GM23338 (cell line): ENCODE measurements around the gene KATNAL2. TPM values are rescaled to one million over a fixed set of nuclear protein-coding genes. Genes with fewer than 3 reads are reported as not detected.
"Not testable (repeated sequence)": the region's sequence is repeated elsewhere in the genome, so short reads cannot be mapped to it uniquely, and the experiment has no call there.

Experiments used
- ATAC-seq: fragments of 200-7000 bp; cut with Tn5 transposase; 3 replicates; pipeline ENCODE4 v1.9.1; 2020
- DNase-seq: peaks from one replicate; pipeline ENCODE4 v3.0.0-alpha.2; 2015; ENCODE audit warnings: low spot score
- H2AFZ ChIP-seq: fragments of 200-600 bp; sonication (generic); 2 replicates; pipeline ENCODE4 v1.8.0; 2016; ENCODE audit warnings: antibody characterized with exemption, mild to moderate bottlenecking, moderate library complexity
- H3F3A ChIP-seq: fragments of 200-600 bp; sonication (generic); replicated peaks from 2 replicates; pipeline ENCODE4 v1.8.0; 2017; ENCODE audit warnings: antibody characterized with exemption, mixed run types, low read depth
- H3K27ac ChIP-seq: fragments of 200-600 bp; sonication (generic); 2 replicates; pipeline ENCODE4 v1.6.1; 2016; ENCODE audit warnings: low read depth
- H3K27me3 ChIP-seq: fragments of 200-600 bp; sonication (generic); 2 replicates; pipeline ENCODE4 v1.8.0; 2016; ENCODE audit warnings: mild to moderate bottlenecking, mixed run types, moderate library complexity; ENCODE audit not compliant: insufficient read depth
- H3K36me3 ChIP-seq: fragments of 200-600 bp; sonication (generic); 2 replicates; pipeline ENCODE4 v1.8.0; 2016; ENCODE audit warnings: mild to moderate bottlenecking; ENCODE audit not compliant: insufficient read depth
- H3K4me1 ChIP-seq: fragments of 200-600 bp; sonication (generic); 2 replicates; pipeline ENCODE4 v1.8.0; 2016; ENCODE audit warnings: mild to moderate bottlenecking, moderate library complexity; ENCODE audit not compliant: insufficient read depth
- H3K4me2 ChIP-seq: fragments of 200-600 bp; sonication (generic); 2 replicates; pipeline ENCODE4 v1.7.1; 2017; ENCODE audit warnings: mixed run types
- H3K4me3 ChIP-seq: fragments of 200-600 bp; sonication (generic); 2 replicates; pipeline ENCODE4 v1.6.1; 2016; ENCODE audit warnings: mixed run types
- H3K79me2 ChIP-seq: fragments of 200-600 bp; sonication (generic); replicated peaks from 2 replicates; pipeline ENCODE4 v1.8.0; 2017; ENCODE audit warnings: mild to moderate bottlenecking; ENCODE audit not compliant: insufficient read depth
- H3K9me2 ChIP-seq: fragments of 200-600 bp; sonication (generic); 2 replicates; pipeline ENCODE4 v1.8.0; 2017; ENCODE audit not compliant: insufficient read depth
- H4K20me1 ChIP-seq: fragments of 200-600 bp; sonication (generic); replicated peaks from 2 replicates; pipeline ENCODE4 v1.8.0; 2017; ENCODE audit warnings: mild to moderate bottlenecking; ENCODE audit not compliant: insufficient read depth
- H3K27ac Mint-ChIP-seq: 2 replicates; pipeline ENCODE4 v1.8.0; 2020; ENCODE audit warnings: inconsistent platforms, mild to moderate bottlenecking, moderate library complexity, mixed read lengths
- H3K27me3 Mint-ChIP-seq: 3 replicates; pipeline ENCODE4 v1.8.0; 2022; ENCODE audit warnings: low read depth, mild to moderate bottlenecking, moderate library complexity, mixed read lengths, inconsistent platforms; ENCODE audit not compliant: insufficient read depth, poor library complexity
- H3K36me3 Mint-ChIP-seq: 3 replicates; pipeline ENCODE4 v1.8.0; 2021; ENCODE audit warnings: low read depth, mild to moderate bottlenecking, inconsistent platforms, moderate library complexity, mixed read lengths
- H3K4me1 Mint-ChIP-seq: 3 replicates; pipeline ENCODE4 v1.8.0; 2020; ENCODE audit warnings: mild to moderate bottlenecking, inconsistent platforms, mixed read lengths
- H3K4me3 Mint-ChIP-seq: 3 replicates; pipeline ENCODE4 v1.8.0; 2021; ENCODE audit warnings: moderate library complexity, mild to moderate bottlenecking, inconsistent platforms, mixed read lengths
- H3K9me3 Mint-ChIP-seq: 3 replicates; pipeline ENCODE4 v1.8.0; 2020; ENCODE audit warnings: moderate library complexity, mild to moderate bottlenecking, inconsistent platforms, mixed read lengths
- ETS1 ChIP-seq: IDR thresholded peaks from 2 replicates; pipeline ENCODE4 v1.6.1; 2016; ENCODE audit warnings: antibody characterized with exemption
- JUNB ChIP-seq: IDR thresholded peaks from one replicate; pipeline ENCODE4 v1.6.1; 2016; ENCODE audit warnings: antibody characterized with exemption; ENCODE audit not compliant: unreplicated experiment
- ZNF462 ChIP-seq: fragments of 250-450 bp; sonication (Bioruptor Pico); IDR thresholded peaks from 2 replicates; pipeline ENCODE4 v1.5.0; 2020; ENCODE audit warnings: mild to moderate bottlenecking, moderate library complexity
- polyA plus RNA-seq: library from polyadenylated mRNA; unstranded; fragments of >200 nt; fragmentation: Nextera tagmentation; extraction: Ambion mirVana; gene quantifications from 2 replicates; pipeline ENCODE4 v1.2.1, GENCODE V29; 2016
- total RNA-seq: library from RNA; depleted of rRNA; stranded (reverse); fragments of >200 nt; shearing (Covaris generic); gene quantifications from 2 replicates; pipeline ENCODE4 v1.2.3, GENCODE V29; 2014

KATNAL2 gene
- total and polyA plus RNA-seq, 2 experiments from 2014 or later: 11.8 TPM

- no peak for TF ChIP-seq ETS1
- TF ChIP-seq JUNB: no peak
- TF ChIP-seq ZNF462 (CRISPR knock-in tag): no peak
These were observed 115.5 kb downstream of the KATNAL2 start (continued) for GRCh38 chr18:47032945-47033344.

GRCh38 chr18:47034591-47034990 lies 117.2 kb downstream of the KATNAL2 start:
- H4K20me1 ChIP-seq, H3K9me3 Mint-ChIP-seq, DNase-seq, H3K4me3 ChIP-seq, H3K4me1 Mint-ChIP-seq, H3K9me2 ChIP-seq, H2AFZ ChIP-seq, H3K36me3 ChIP-seq, H3K4me1 ChIP-seq, ATAC-seq, H3K27me3 ChIP-seq, H3K4me3 Mint-ChIP-seq, H3K27ac ChIP-seq, H3F3A ChIP-seq, H3K36me3 Mint-ChIP-seq, H3K27ac Mint-ChIP-seq, H3K27me3 Mint-ChIP-seq, H3K79me2 ChIP-seq, H3K4me2 ChIP-seq: not testable (repeated sequence)
